PFSK-1 (cell line): ENCODE data around the gene OR5B3.

Source experiments
- FOXP2 ChIP-seq: optimal IDR thresholded peaks from 2 replicates; pipeline ENCODE3; 2011; ENCODE audit warnings: borderline replicate concordance, control low read depth, inconsistent platforms; ENCODE audit not compliant: insufficient read depth; ENCODE audit errors: extremely low read length, extremely low read depth
- POLR2AphosphoS5 ChIP-seq: IDR thresholded peaks from 2 replicates; pipeline ENCODE4 v1.6.1; 2012; ENCODE audit warnings: low read depth, mild to moderate bottlenecking, control low read depth, low read length, moderate library complexity
- SIN3A ChIP-seq: IDR thresholded peaks from 2 replicates; pipeline ENCODE4 v1.6.1; 2012; ENCODE audit warnings: mild to moderate bottlenecking, low read length, moderate library complexity, borderline replicate concordance; ENCODE audit not compliant: insufficient read depth
- TAF1 ChIP-seq: IDR thresholded peaks from 2 replicates; pipeline ENCODE4 v1.6.1; 2012; ENCODE audit warnings: low read length, control low read depth, borderline replicate concordance; ENCODE audit not compliant: insufficient read depth
- TF ChIP-seq, protein P1 (sequence below), 2 experiments: IDR thresholded peaks; 2 replicates each; pipeline versions ENCODE4 v1.6.1 to v1.8.0; 2011 to 2012; ENCODE audit warnings: low read depth in 2 of 2, low read length in 2 of 2, control low read depth in 1 of 2, inconsistent platforms in 1 of 2, mild to moderate bottlenecking in 1 of 2, moderate library complexity in 1 of 2; ENCODE audit not compliant: insufficient read depth in 1 of 2

OR5B3 gene

DNA sequence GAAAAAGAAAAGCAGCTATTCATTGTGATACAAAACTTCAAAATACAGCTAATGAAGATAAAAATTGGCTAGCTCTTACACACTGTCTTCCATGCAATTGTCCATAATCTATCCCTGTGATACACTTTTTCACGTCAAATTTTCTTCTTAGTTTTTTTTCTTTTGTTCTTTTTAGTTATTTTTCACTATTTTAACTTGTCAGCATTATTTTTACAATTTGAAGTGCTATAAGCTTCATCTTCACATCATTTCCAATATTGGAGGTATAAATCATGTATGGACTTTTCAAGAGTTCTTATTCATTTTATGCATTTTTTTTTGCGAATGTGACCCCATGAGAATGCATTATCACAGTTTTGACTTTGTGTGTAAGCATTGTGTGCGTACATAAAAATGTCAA lies 51.9 kb downstream of the OR5B3 start:
- no peak for TF ChIP-seq SIN3A
- no peak for TF ChIP-seq TAF1
- TF ChIP-seq, protein P1, sequence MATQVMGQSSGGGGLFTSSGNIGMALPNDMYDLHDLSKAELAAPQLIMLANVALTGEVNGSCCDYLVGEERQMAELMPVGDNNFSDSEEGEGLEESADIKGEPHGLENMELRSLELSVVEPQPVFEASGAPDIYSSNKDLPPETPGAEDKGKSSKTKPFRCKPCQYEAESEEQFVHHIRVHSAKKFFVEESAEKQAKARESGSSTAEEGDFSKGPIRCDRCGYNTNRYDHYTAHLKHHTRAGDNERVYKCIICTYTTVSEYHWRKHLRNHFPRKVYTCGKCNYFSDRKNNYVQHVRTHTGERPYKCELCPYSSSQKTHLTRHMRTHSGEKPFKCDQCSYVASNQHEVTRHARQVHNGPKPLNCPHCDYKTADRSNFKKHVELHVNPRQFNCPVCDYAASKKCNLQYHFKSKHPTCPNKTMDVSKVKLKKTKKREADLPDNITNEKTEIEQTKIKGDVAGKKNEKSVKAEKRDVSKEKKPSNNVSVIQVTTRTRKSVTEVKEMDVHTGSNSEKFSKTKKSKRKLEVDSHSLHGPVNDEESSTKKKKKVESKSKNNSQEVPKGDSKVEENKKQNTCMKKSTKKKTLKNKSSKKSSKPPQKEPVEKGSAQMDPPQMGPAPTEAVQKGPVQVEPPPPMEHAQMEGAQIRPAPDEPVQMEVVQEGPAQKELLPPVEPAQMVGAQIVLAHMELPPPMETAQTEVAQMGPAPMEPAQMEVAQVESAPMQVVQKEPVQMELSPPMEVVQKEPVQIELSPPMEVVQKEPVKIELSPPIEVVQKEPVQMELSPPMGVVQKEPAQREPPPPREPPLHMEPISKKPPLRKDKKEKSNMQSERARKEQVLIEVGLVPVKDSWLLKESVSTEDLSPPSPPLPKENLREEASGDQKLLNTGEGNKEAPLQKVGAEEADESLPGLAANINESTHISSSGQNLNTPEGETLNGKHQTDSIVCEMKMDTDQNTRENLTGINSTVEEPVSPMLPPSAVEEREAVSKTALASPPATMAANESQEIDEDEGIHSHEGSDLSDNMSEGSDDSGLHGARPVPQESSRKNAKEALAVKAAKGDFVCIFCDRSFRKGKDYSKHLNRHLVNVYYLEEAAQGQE (IDR thresholded peaks at IDR 0.05; ENCODE audit: insufficient read depth in 1 of 2, low read depth in 2 of 2, low read length in 2 of 2), result no peak
- no peak for TF ChIP-seq FOXP2
- TF ChIP-seq POLR2AphosphoS5, result no peak
